HFFc6 (cell line): ENCODE data around the gene NRXN2. TPM values are rescaled to one million over a fixed set of nuclear protein-coding genes. Genes with fewer than 3 reads are reported as not detected.

Experiments used
- DNase-seq: peaks from one replicate; pipeline ENCODE4 v3.0.0-alpha.2; 2018
- H3K27ac Mint-ChIP-seq: 2 replicates; pipeline ENCODE4 v1.8.0; 2020; ENCODE audit warnings: mild to moderate bottlenecking, mixed read lengths
- H3K27me3 Mint-ChIP-seq: 2 replicates; pipeline ENCODE4 v1.8.0; 2021; ENCODE audit warnings: mild to moderate bottlenecking, moderate library complexity, mixed read lengths; ENCODE audit not compliant: insufficient read depth
- H3K36me3 Mint-ChIP-seq: 2 replicates; pipeline ENCODE4 v1.8.0; 2021; ENCODE audit warnings: low read depth, mixed read lengths
- H3K4me1 Mint-ChIP-seq: 2 replicates; pipeline ENCODE4 v1.8.0; 2020; ENCODE audit warnings: low read depth, mixed read lengths
- H3K4me3 Mint-ChIP-seq: 2 replicates; pipeline ENCODE4 v1.8.0; 2020; ENCODE audit warnings: mild to moderate bottlenecking, moderate library complexity, mixed read lengths
- H3K9me3 Mint-ChIP-seq: 2 replicates; pipeline ENCODE4 v1.8.0; 2020; ENCODE audit warnings: mild to moderate bottlenecking, mixed read lengths
- total RNA-seq, 6 experiments: library from RNA; stranded (reverse); fragmentation: NEBNext Ultra II Directional; extraction: Animal tissue kit (Norgen Biotek cat#: 25700); gene quantifications; 2 replicates in 1 of 6; 3 replicates in 5 of 6; pipeline ENCODE4 v1.2.3, GENCODE V29; 2021
- TF ChIP-seq, protein P1 (sequence below): fragments of 200-600 bp; sonication (generic); IDR thresholded peaks from 2 replicates; pipeline ENCODE4 v1.5.0; 2021; ENCODE audit warnings: antibody characterized with exemption, mild to moderate bottlenecking

Gene NRXN2
- total RNA-seq, 6 experiments from 2014 or later: 0.14 to 0.51 (median 0.31) TPM; not detected in 1

DNA sequence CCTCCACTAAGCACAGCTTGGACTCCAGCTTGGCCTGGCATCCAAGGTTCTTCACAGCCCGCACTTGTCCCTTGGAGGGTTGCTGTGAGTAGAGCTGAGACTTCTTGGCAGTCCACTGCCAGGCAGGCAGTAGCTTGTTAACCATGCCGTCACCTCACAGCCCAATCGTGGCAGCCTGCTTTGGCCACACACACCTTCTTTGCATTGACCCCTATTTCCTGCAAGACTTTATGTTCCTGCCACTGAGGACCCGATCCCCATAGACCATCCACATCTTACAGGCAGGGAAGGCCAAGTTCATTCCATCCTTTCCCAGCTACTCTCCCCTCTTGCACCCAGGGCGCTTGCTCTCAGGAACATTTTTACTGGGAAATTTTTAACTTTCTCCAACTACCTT lies 39.3 kb upstream of the NRXN2 start:
- Mint-ChIP-seq H3K4me1 (peaks cover 34% of the 10 kb centered on the region), H3K27me3 (peaks cover 9% of the 10 kb centered on the region), H3K9me3 (no peaks in the 10 kb centered on the region), H3K27ac (peak overlapping the region; percentile 75), H3K4me3 (peak overlapping the region; percentile 28), H3K36me3 (peaks cover 37% of the 10 kb centered on the region)
- DNase-seq: no peak
- TF ChIP-seq, protein P1, sequence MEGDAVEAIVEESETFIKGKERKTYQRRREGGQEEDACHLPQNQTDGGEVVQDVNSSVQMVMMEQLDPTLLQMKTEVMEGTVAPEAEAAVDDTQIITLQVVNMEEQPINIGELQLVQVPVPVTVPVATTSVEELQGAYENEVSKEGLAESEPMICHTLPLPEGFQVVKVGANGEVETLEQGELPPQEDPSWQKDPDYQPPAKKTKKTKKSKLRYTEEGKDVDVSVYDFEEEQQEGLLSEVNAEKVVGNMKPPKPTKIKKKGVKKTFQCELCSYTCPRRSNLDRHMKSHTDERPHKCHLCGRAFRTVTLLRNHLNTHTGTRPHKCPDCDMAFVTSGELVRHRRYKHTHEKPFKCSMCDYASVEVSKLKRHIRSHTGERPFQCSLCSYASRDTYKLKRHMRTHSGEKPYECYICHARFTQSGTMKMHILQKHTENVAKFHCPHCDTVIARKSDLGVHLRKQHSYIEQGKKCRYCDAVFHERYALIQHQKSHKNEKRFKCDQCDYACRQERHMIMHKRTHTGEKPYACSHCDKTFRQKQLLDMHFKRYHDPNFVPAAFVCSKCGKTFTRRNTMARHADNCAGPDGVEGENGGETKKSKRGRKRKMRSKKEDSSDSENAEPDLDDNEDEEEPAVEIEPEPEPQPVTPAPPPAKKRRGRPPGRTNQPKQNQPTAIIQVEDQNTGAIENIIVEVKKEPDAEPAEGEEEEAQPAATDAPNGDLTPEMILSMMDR: no peak

DNA sequence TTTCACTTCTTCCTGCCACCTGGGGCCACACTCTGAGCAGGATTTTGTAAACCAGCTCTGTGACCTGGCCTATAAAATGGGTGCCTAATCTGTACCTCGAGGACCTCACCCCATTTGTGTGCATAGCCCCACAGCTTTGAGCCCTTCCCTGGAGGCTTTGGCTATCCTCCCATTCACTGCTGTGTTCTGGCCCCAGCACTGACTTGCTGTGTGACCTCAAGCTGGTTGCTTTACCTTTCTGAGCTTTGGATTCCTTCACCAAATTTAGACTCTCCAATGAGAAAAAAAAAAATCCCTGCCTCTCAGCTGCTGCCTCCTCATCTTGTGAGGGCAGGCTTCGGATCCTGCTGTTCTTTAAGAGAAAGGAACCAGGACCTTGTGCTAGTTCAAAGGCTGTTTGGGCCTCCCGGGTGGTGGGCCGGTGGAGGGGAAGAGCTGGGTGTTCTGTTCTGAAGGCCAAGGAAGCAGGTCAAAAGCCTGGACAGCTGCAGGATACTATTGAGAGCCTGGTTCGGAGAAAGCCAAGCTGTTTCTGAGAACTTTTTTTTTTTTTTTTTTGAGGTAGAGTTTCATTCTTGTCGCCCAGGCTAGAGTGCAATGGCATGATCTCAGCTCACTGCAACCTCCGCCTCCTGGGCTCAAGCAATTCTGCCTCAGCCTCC lies 37.9 kb upstream of the NRXN2 start:
- peaks cover 8% of the 10 kb centered on the region for H3K27me3 Mint-ChIP-seq
- H3K4me1 Mint-ChIP-seq: peaks cover 34% of the 10 kb centered on the region
- H3K9me3 Mint-ChIP-seq: no peaks in the 10 kb centered on the region
- no peak for DNase-seq
- peaks cover 33% of the 10 kb centered on the region for H3K36me3 Mint-ChIP-seq
- H3K27ac Mint-ChIP-seq: peak overlapping the region; percentile 13; the same call in 1 of the 2 replicates
- TF ChIP-seq, protein P1: no peak
- H3K4me3 Mint-ChIP-seq: no peak overlapping the region

DNA sequence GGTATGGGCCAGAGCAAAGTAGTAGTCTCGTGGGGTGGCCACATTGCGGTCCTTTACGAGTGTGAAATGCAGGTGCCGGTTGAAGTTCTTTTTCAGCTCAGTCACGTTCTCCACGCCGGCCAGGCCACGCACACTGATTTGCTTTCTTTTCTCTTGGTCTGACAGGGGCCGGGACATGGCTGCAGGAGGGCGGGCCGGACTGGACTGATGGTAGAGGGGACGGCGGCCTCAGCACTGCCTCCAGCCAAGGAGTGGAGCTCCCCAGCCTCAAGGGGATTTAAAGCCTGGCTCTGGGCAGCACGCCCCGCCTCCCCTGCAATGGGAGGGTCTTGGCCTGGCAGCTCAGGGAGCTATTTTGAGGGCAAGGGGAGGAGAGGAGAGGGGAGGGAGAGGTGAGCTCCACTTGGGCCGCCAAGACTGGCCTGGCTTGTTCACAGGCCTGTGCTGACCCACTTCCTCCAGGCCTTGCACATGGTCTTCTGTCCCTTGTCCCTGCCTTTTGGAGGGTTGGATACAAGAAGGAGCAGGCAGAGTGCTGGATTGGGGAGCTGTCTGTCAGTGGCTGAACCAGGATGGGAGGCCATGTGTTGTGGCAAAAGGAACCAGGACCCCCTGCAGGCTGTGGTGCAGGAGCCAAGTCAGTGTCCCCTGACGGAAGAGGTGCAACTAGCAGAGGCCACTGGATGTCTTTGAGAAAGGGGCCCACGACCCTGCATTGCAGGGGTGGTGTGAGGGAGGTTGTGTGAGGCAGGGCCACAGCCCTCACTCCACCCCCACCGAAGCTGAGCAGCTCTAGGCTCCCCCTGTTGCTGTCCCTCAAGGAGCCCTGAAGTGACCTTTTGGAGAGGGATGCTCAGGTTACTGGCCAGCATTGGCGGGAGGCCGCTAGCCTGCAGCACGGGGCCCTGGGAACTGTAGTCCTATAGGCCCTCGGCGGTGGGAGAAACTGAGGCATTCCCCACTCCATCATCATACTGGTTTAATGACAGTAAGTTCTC lies 37.0 kb upstream of the NRXN2 start, which contains the start of gene PYGM:
Gene PYGM, minus strand, starts transcription at position 253 of the 998 bp plus-strand sequence. Its CDS starts 76 bp downstream, at position 177.
- Mint-ChIP-seq H3K4me1 (peaks cover 30% of the 10 kb centered on the region), H3K27ac (no peak within 1 kb of the TSS; the same call in 1 of the 2 replicates), H3K9me3 (no peaks in the 10 kb centered on the region), H3K36me3 (peaks cover 28% of the 10 kb centered on the region), H3K27me3 (peaks cover 8% of the 10 kb centered on the region), H3K4me3 (no peak within 1 kb of the TSS)
- TF ChIP-seq, protein P1: no peak
- DNase-seq: no peak

DNA sequence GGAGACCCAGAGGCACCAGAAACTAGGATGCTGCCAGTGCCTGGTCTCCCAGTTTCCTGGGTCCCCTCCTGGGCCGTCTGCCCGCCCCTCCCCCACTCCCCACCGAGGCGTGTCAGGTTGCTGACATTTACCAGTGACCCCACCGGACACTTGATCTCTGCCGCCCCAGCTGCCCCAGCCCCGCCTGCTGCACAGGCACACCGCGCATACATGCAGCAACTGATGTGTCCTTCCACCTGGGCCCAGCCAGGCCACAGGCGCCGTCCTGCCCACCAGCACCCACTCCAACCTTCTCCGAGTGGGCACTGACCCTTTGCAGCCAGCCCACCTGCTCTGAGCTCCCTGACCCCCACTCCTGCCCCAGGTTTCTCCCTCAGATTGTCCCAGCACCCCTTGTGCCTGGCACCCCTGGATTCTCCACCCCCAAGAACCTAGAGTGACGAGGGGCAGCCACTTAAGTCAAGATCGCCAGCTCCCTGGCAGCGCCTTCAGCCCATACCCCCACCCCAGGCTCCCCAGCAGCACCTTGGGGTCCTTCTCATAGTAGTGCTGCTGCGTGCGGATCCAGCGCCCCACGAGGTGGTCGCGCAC lies 36.2 kb upstream of the NRXN2 start:
- Mint-ChIP-seq H3K27me3 (peaks cover 8% of the 10 kb centered on the region), H3K9me3 (no peaks in the 10 kb centered on the region), H3K36me3 (peaks cover 20% of the 10 kb centered on the region), H3K4me3 (no peak overlapping the region), H3K27ac (no peak overlapping the region), H3K4me1 (peaks cover 22% of the 10 kb centered on the region)
- TF ChIP-seq, protein P1: no peak
- DNase-seq: no peak

DNA sequence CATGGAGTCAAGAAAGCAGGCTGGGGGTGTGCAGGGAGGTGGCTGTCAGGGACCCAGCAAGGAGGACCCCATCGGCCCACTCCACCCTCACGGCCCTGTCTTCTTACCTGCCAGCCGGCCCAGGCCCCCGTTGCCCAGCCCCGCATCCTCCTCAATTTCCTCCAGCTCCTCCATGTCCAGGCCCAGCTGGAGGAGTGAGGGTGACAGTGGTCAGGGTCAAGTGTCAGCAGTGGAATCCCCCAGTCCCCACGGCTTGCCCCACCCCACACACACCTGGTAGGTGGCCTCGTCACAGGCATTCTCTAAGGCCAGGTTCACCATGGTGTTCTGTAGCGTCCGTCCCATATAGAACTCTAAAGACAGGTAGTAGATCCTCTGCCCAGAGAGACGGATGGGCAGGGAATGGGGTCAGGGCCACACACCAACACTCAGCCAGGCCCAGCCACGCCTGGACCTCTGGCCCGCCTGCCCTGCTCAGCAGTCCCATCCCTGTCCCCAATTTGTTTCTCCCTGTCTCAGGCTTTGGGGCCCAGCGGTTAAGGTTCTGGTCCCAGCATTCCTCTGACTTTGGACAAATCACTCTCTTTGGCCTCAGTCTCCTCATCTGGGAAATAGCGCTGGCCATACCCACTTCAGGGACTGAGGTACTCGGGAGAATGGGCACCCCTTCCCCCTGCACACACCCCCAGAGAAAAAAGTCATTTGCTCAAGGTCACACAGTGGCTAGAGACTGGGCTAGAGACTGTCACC lies 35.5 kb upstream of the NRXN2 start:
- Mint-ChIP-seq H3K4me3 (no peak overlapping the region), H3K27ac (no peak overlapping the region), H3K9me3 (no peaks in the 10 kb centered on the region)

More for the DNA sequence above, 35.5 kb upstream of the NRXN2 start:
- Mint-ChIP-seq H3K4me1 (peaks cover 15% of the 10 kb centered on the region), H3K27me3 (peaks cover 8% of the 10 kb centered on the region), H3K36me3 (peaks cover 13% of the 10 kb centered on the region)
- no peak for DNase-seq
- TF ChIP-seq, protein P1: no peak
